CD4-positive, CD25-positive, alpha-beta regulatory T cell (primary cell): ENCODE data around the gene SHKBP1. TPM values are rescaled to one million over a fixed set of nuclear protein-coding genes. Genes with fewer than 3 reads are reported as not detected.

Source experiments
- ATAC-seq, 2 donors: fragments of 150-1000 bp; cut with Tn5 transposase; one replicate each; pipeline ENCODE4 v1.10.0; 2021; ENCODE audit warnings: low read depth in 2 of 2, moderate number of reproducible peaks in 2 of 2, moderate library complexity in 1 of 2
- DNase-seq, 3 donors: peaks; one replicate each; pipeline versions ENCODE4 v3.0.0 to v3.0.0-alpha.2; 2012 to 2022; ENCODE audit warnings: mixed read lengths in 1 of 3
- H3K27ac ChIP-seq: one replicate; pipeline ENCODE4 v1.7.0; 2013; ENCODE audit warnings: mild to moderate bottlenecking, low read length; ENCODE audit not compliant: insufficient read depth, poor library complexity, severe bottlenecking
- H3K27me3 ChIP-seq: one replicate; pipeline ENCODE4 v1.7.0; 2013; ENCODE audit warnings: low read length; ENCODE audit not compliant: control insufficient read depth, insufficient read depth
- H3K36me3 ChIP-seq: one replicate; pipeline ENCODE4 v1.7.0; 2013; ENCODE audit warnings: mild to moderate bottlenecking, low read length, moderate library complexity; ENCODE audit not compliant: control insufficient read depth, insufficient read depth
- H3K4me1 ChIP-seq: 2 replicates; pipeline ENCODE4 v1.7.0; 2013; ENCODE audit warnings: mild to moderate bottlenecking, low read length; ENCODE audit not compliant: insufficient read depth, control insufficient read depth, poor library complexity, severe bottlenecking
- H3K4me3 ChIP-seq: one replicate; pipeline ENCODE4 v1.7.0; 2013; ENCODE audit warnings: low read depth, mild to moderate bottlenecking, low read length, moderate library complexity
- H3K9me3 ChIP-seq, 2 experiments: 1 replicate in 1 of 2; 2 replicates in 1 of 2; pipeline ENCODE4 v1.7.0; 2013; ENCODE audit warnings: low read length in 2 of 2, mild to moderate bottlenecking in 1 of 2, moderate library complexity in 1 of 2; ENCODE audit not compliant: control insufficient read depth in 2 of 2
- H3K27ac Mint-ChIP-seq, 3 donors: one replicate each; pipeline ENCODE4 v1.8.0; 2020 to 2022; ENCODE audit warnings: mild to moderate bottlenecking in 3 of 3, mixed read lengths in 3 of 3, moderate library complexity in 2 of 3
- H3K27me3 Mint-ChIP-seq: one replicate; pipeline ENCODE4 v1.8.0; 2022; ENCODE audit warnings: mild to moderate bottlenecking, mixed read lengths
- H3K36me3 Mint-ChIP-seq: one replicate; pipeline ENCODE4 v1.8.0; 2020; ENCODE audit warnings: mixed read lengths
- H3K4me1 Mint-ChIP-seq, 4 donors: one replicate each; pipeline ENCODE4 v1.8.0; 2020 to 2022; ENCODE audit warnings: mixed read lengths in 4 of 4, mild to moderate bottlenecking in 1 of 4
- H3K4me3 Mint-ChIP-seq, 4 donors: one replicate each; pipeline ENCODE4 v1.8.0; 2020 to 2022; ENCODE audit warnings: mild to moderate bottlenecking in 4 of 4, mixed read lengths in 4 of 4, moderate library complexity in 3 of 4
- H3K9me3 Mint-ChIP-seq, 7 donors: one replicate each; pipeline ENCODE4 v1.8.0; 2020 to 2022; ENCODE audit warnings: mixed read lengths in 7 of 7, mild to moderate bottlenecking in 3 of 7, moderate library complexity in 2 of 7
- polyA plus RNA-seq, 4 donors: library from polyadenylated mRNA; unstranded; fragments of 300-500 nt; fragmentation: Illumina TruSeq; gene quantifications; one replicate each; pipeline ENCODE4 v1.2.3, GENCODE V29; 2021
- total RNA-seq: library from RNA; stranded (reverse); gene quantifications from one replicate; pipeline ENCODE4 v1.2.3, GENCODE V29; 2022

SHKBP1 gene
- total and polyA plus RNA-seq, 5 donors from 2014 or later, result 120 to 195 (median 165) TPM

- ATAC-seq, result no peak
- peak overlapping the region in 1 of 3 donors; percentile 34 for H3K27ac Mint-ChIP-seq
- H3K36me3 ChIP-seq, result no peaks in the 10 kb centered on the region
These were observed 54.0 kb downstream of the SHKBP1 start for GRCh38 chr19:40630571-40631160.

GRCh38 chr19:40632311-40633036 lies 55.8 kb downstream of the SHKBP1 start:
- Mint-ChIP-seq H3K27ac (no peak overlapping the region), H3K27me3 (peaks cover 12% of the 10 kb centered on the region), H3K4me3 (no peak overlapping the region), H3K4me1 (peaks cover 0 to 7% (median 4%) of the 10 kb centered on the region in 4 donors), H3K9me3 (peaks cover 0 to 2% (median 0%) of the 10 kb centered on the region in 7 donors), H3K36me3 (peaks cover 5% of the 10 kb centered on the region)
- peaks cover 5% of the 10 kb centered on the region for H3K4me1 ChIP-seq
- no peak for ATAC-seq
- no peak overlapping the region for H3K4me3 ChIP-seq
- H3K36me3 ChIP-seq, result no peaks in the 10 kb centered on the region
- no peak for DNase-seq
- no peaks in the 10 kb centered on the region for H3K9me3 ChIP-seq
- H3K27ac ChIP-seq, result no peak overlapping the region
- H3K27me3 ChIP-seq, result peaks cover 1% of the 10 kb centered on the region

More at GRCh38 chr19:40630571-40631160, 54.0 kb downstream of the SHKBP1 start:
- Histone ChIP-seq H3K9me3 (no peaks in the 10 kb centered on the region), H3K4me1 (peaks cover 5% of the 10 kb centered on the region), H3K27me3 (peaks cover under 1% of the 10 kb centered on the region), H3K4me3 (no peak overlapping the region), H3K27ac (no peak overlapping the region)
- peaks cover 0 to 2% (median 0%) of the 10 kb centered on the region in 7 donors for H3K9me3 Mint-ChIP-seq
- DNase-seq, result no peak
- H3K36me3 Mint-ChIP-seq, result peaks cover 12% of the 10 kb centered on the region
- H3K27me3 Mint-ChIP-seq, result peaks cover 5% of the 10 kb centered on the region
- H3K4me3 Mint-ChIP-seq, result no peak overlapping the region
- H3K4me1 Mint-ChIP-seq, result peaks cover 0 to 7% (median 4%) of the 10 kb centered on the region in 4 donors

GRCh38 chr19:40633207-40633606 lies 56.5 kb downstream of the SHKBP1 start:
- H3K4me3 ChIP-seq, result no peak overlapping the region
- Mint-ChIP-seq H3K4me1 (peaks cover 0 to 7% (median 4%) of the 10 kb centered on the region in 4 donors), H3K27ac (no peak overlapping the region), H3K27me3 (peaks cover 12% of the 10 kb centered on the region), H3K9me3 (peaks cover 0 to 2% (median 0%) of the 10 kb centered on the region in 7 donors), H3K36me3 (peaks cover 5% of the 10 kb centered on the region), H3K4me3 (no peak overlapping the region)
- H3K36me3 ChIP-seq, result no peaks in the 10 kb centered on the region
- peaks cover 5% of the 10 kb centered on the region for H3K4me1 ChIP-seq
- ATAC-seq, result no peak
- H3K27ac ChIP-seq, result no peak overlapping the region
- DNase-seq, result no peak
- H3K27me3 ChIP-seq, result peaks cover 1% of the 10 kb centered on the region
- no peaks in the 10 kb centered on the region for H3K9me3 ChIP-seq

GRCh38 chr19:40638327-40638726 lies 61.7 kb downstream of the SHKBP1 start:
- Mint-ChIP-seq H3K4me1 (peaks cover 0 to 7% (median 2%) of the 10 kb centered on the region in 4 donors), H3K27me3 (peaks cover 17% of the 10 kb centered on the region), H3K9me3 (no peaks in the 10 kb centered on the region), H3K27ac (no peak overlapping the region), H3K36me3 (no peaks in the 10 kb centered on the region), H3K4me3 (no peak overlapping the region)
- H3K9me3 ChIP-seq, result no peaks in the 10 kb centered on the region
- peaks cover 5% of the 10 kb centered on the region for H3K4me1 ChIP-seq
- no peak overlapping the region for H3K4me3 ChIP-seq
- H3K27ac ChIP-seq, result no peak overlapping the region
- peaks cover 1% of the 10 kb centered on the region for H3K27me3 ChIP-seq
- ATAC-seq (no peak), DNase-seq (no peak)
- no peaks in the 10 kb centered on the region for H3K36me3 ChIP-seq

- Mint-ChIP-seq H3K9me3 (no peaks in the 10 kb centered on the region), H3K27ac (no peak overlapping the region), H3K27me3 (peaks cover 11% of the 10 kb centered on the region), H3K4me3 (peak overlapping the region in 1 of 4 donors; percentile 43), H3K36me3 (no peaks in the 10 kb centered on the region), H3K4me1 (peaks cover 0 to 2% (median under 1%) of the 10 kb centered on the region in 4 donors)
- H3K4me1 ChIP-seq, result peaks cover under 1% of the 10 kb centered on the region
- DNase-seq (no peak), ATAC-seq (no peak)
- peaks cover 1% of the 10 kb centered on the region for H3K27me3 ChIP-seq
- no peak overlapping the region for H3K27ac ChIP-seq
- no peak overlapping the region for H3K4me3 ChIP-seq
- H3K36me3 ChIP-seq, result no peaks in the 10 kb centered on the region
- H3K9me3 ChIP-seq, result no peaks in the 10 kb centered on the region
These were observed 62.9 kb downstream of the SHKBP1 start for GRCh38 chr19:40639638-40639982.

GRCh38 chr19:40640744-40641143 lies 64.1 kb downstream of the SHKBP1 start:
- no peaks in the 10 kb centered on the region for H3K36me3 ChIP-seq
- H3K9me3 ChIP-seq, result no peaks in the 10 kb centered on the region
- Mint-ChIP-seq H3K36me3 (no peaks in the 10 kb centered on the region), H3K9me3 (no peaks in the 10 kb centered on the region), H3K4me3 (no peak overlapping the region), H3K27ac (no peak overlapping the region), H3K4me1 (peaks cover 0 to 3% (median under 1%) of the 10 kb centered on the region in 4 donors), H3K27me3 (peaks cover 13% of the 10 kb centered on the region)
- ATAC-seq, result no peak
- DNase-seq, result no peak
- no peak overlapping the region for H3K4me3 ChIP-seq
- H3K4me1 ChIP-seq, result no peaks in the 10 kb centered on the region
- H3K27ac ChIP-seq, result no peak overlapping the region
- peaks cover under 1% of the 10 kb centered on the region for H3K27me3 ChIP-seq
